Activated naive CD8-positive, alpha-beta T cell (primary cell): Measurements from ENCODE around the gene CDK11A.
"Not testable (repeated sequence)": the region's sequence is repeated elsewhere in the genome, so short reads cannot be mapped to it uniquely, and the experiment has no call there.

Experiments
- H3K27ac Mint-ChIP-seq: one replicate; pipeline ENCODE4 v1.8.0; 2021; ENCODE audit warnings: mixed read lengths
- H3K27me3 Mint-ChIP-seq: one replicate; pipeline ENCODE4 v1.8.0; 2021; ENCODE audit warnings: mixed read lengths
- H3K36me3 Mint-ChIP-seq: one replicate; pipeline ENCODE4 v1.8.0; 2021; ENCODE audit warnings: mixed read lengths
- H3K4me1 Mint-ChIP-seq: one replicate; pipeline ENCODE4 v1.8.0; 2021; ENCODE audit warnings: low read depth, mixed read lengths
- H3K4me3 Mint-ChIP-seq: one replicate; pipeline ENCODE4 v1.8.0; 2021; ENCODE audit warnings: mild to moderate bottlenecking, mixed read lengths
- H3K9me3 Mint-ChIP-seq: one replicate; pipeline ENCODE4 v1.8.0; 2021; ENCODE audit warnings: low read depth, mixed read lengths

The CDK11A gene

GRCh38 chr1:1724035-1724864 is at the start of gene CDK11A:
Gene CDK11A (minus strand): TSS chr1:1724357. CDS start chr1:1722818, 1,539 bp downstream.
- not testable (repeated sequence) for H3K36me3 Mint-ChIP-seq, H3K9me3 Mint-ChIP-seq, H3K27me3 Mint-ChIP-seq
- Mint-ChIP-seq H3K4me1 (peaks cover 20% of the 10 kb centered on the region), H3K27ac (peak within 1 kb of the TSS; percentile 96), H3K4me3 (peak within 1 kb of the TSS; percentile 92)

- Mint-ChIP-seq H3K9me3 (no peaks in the 10 kb centered on the region), H3K27me3 (no peaks in the 10 kb centered on the region), H3K36me3 (peaks cover 6% of the 10 kb centered on the region), H3K4me1 (peaks cover 26% of the 10 kb centered on the region), H3K27ac (no peak overlapping the region), H3K4me3 (no peak overlapping the region)
Measured at GRCh38 chr1:1773874-1774273, 49.7 kb upstream of the CDK11A start.

- H3K4me3 Mint-ChIP-seq: no peak overlapping the region
- peaks cover 6% of the 10 kb centered on the region for H3K36me3 Mint-ChIP-seq
- H3K4me1 Mint-ChIP-seq: peaks cover 17% of the 10 kb centered on the region
- H3K27ac Mint-ChIP-seq: no peak overlapping the region
- no peaks in the 10 kb centered on the region for H3K9me3 Mint-ChIP-seq
- no peaks in the 10 kb centered on the region for H3K27me3 Mint-ChIP-seq
Measured at GRCh38 chr1:1771096-1771495, 46.9 kb upstream of the CDK11A start.

- Mint-ChIP-seq H3K4me3 (no peak overlapping the region), H3K4me1 (peaks cover 8% of the 10 kb centered on the region), H3K27me3 (no peaks in the 10 kb centered on the region), H3K27ac (no peak overlapping the region), H3K36me3 (peaks cover 6% of the 10 kb centered on the region), H3K9me3 (no peaks in the 10 kb centered on the region)
Measured at GRCh38 chr1:1770102-1770501, 45.9 kb upstream of the CDK11A start.

GRCh38 chr1:1768249-1768992 is 44.3 kb upstream of the CDK11A start:
- Mint-ChIP-seq H3K9me3 (no peaks in the 10 kb centered on the region), H3K36me3 (peaks cover 6% of the 10 kb centered on the region), H3K27me3 (no peaks in the 10 kb centered on the region), H3K27ac (no peak overlapping the region), H3K4me1 (peaks cover 5% of the 10 kb centered on the region), H3K4me3 (no peak overlapping the region)

- H3K4me3 Mint-ChIP-seq: no peak overlapping the region
- peaks cover under 1% of the 10 kb centered on the region for H3K36me3 Mint-ChIP-seq
- H3K9me3 Mint-ChIP-seq: no peaks in the 10 kb centered on the region
- H3K4me1 Mint-ChIP-seq: peaks cover 3% of the 10 kb centered on the region
- H3K27me3 Mint-ChIP-seq: no peaks in the 10 kb centered on the region
- no peak overlapping the region for H3K27ac Mint-ChIP-seq
Measured at GRCh38 chr1:1764876-1765470, 40.8 kb upstream of the CDK11A start.

GRCh38 chr1:1763657-1764621 is 39.8 kb upstream of the CDK11A start:
- Mint-ChIP-seq H3K36me3 (no peaks in the 10 kb centered on the region), H3K4me1 (peaks cover 3% of the 10 kb centered on the region), H3K27ac (no peak overlapping the region), H3K9me3 (no peaks in the 10 kb centered on the region), H3K27me3 (no peaks in the 10 kb centered on the region), H3K4me3 (no peak overlapping the region)

- Mint-ChIP-seq H3K4me1 (no peaks in the 10 kb centered on the region), H3K36me3 (no peaks in the 10 kb centered on the region), H3K27ac (no peak overlapping the region), H3K27me3 (no peaks in the 10 kb centered on the region), H3K9me3 (no peaks in the 10 kb centered on the region), H3K4me3 (no peak overlapping the region)
Measured at GRCh38 chr1:1761504-1762376, 37.6 kb upstream of the CDK11A start.

- no peaks in the 10 kb centered on the region for H3K27me3 Mint-ChIP-seq
- no peaks in the 10 kb centered on the region for H3K36me3 Mint-ChIP-seq
- no peak overlapping the region for H3K27ac Mint-ChIP-seq
- H3K4me1 Mint-ChIP-seq: no peaks in the 10 kb centered on the region
- no peaks in the 10 kb centered on the region for H3K9me3 Mint-ChIP-seq
- H3K4me3 Mint-ChIP-seq: no peak overlapping the region
Measured at GRCh38 chr1:1760715-1761114, 36.6 kb upstream of the CDK11A start.

GRCh38 chr1:1760345-1760650 is 36.1 kb upstream of the CDK11A start:
- H3K27me3 Mint-ChIP-seq: no peaks in the 10 kb centered on the region
- H3K27ac Mint-ChIP-seq: no peak overlapping the region
- no peaks in the 10 kb centered on the region for H3K9me3 Mint-ChIP-seq
- no peak overlapping the region for H3K4me3 Mint-ChIP-seq
- H3K36me3 Mint-ChIP-seq: no peaks in the 10 kb centered on the region
- no peaks in the 10 kb centered on the region for H3K4me1 Mint-ChIP-seq

GRCh38 chr1:1759456-1760344 is 35.5 kb upstream of the CDK11A start:
- no peaks in the 10 kb centered on the region for H3K4me1 Mint-ChIP-seq
- H3K36me3 Mint-ChIP-seq: no peaks in the 10 kb centered on the region
- H3K27me3 Mint-ChIP-seq: no peaks in the 10 kb centered on the region
- H3K9me3 Mint-ChIP-seq: no peaks in the 10 kb centered on the region
- H3K27ac Mint-ChIP-seq: no peak overlapping the region
- H3K4me3 Mint-ChIP-seq: no peak overlapping the region

GRCh38 chr1:1758692-1759455 is 34.7 kb upstream of the CDK11A start:
- H3K36me3 Mint-ChIP-seq: no peaks in the 10 kb centered on the region
- no peaks in the 10 kb centered on the region for H3K9me3 Mint-ChIP-seq
- no peak overlapping the region for H3K4me3 Mint-ChIP-seq
- H3K4me1 Mint-ChIP-seq: no peaks in the 10 kb centered on the region
- no peak overlapping the region for H3K27ac Mint-ChIP-seq
- H3K27me3 Mint-ChIP-seq: no peaks in the 10 kb centered on the region
